ENCODE measurements around the gene TMEM273. TPM values are rescaled to one million over a fixed set of nuclear protein-coding genes. Genes with fewer than 3 reads are reported as not detected.

The TMEM273 gene
- polyA plus RNA-seq, 1 of the 3 experiments (the other 2 are of a cell fraction) = not detected

DNA sequence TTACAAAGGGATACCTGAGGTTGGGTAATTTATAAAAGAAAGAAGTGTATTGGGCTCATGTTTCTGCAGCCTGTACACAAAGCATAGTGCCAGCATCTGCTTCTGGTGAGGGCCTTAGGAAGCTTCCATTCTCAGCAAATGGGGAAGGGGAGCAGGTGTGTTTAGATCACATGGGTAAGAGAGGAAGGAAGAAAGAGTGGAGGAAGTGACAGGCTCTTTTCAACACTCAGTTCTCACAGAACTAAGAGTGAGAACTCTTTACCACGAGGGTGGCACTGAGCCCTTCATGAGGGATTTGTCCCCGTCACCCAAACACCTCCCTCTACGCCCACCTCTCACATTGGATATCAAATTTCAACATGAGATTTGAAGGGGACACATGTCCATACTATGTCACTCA lies 53.9 kb downstream of the TMEM273 start:
- CTCF ChIA-PET = no interaction called here
- Histone ChIP-seq H3F3A (replicated peaks; ENCODE audit: insufficient read depth) (peaks cover 3% of the 10 kb centered on the region), H3K36me3 (replicated peaks in 1 of 2; ENCODE audit: control insufficient read depth in 1 of 2, insufficient read depth in 2 of 2, low read length in 1 of 2) (no peaks in the 10 kb centered on the region), H3K9me3 (no peaks in the 10 kb centered on the region), H3K27ac (ENCODE audit: low read depth in 2 of 2, low read length in 1 of 2) (no peak overlapping the region), H3K4me2 (no peak overlapping the region), H3K9me2 (no peaks in the 10 kb centered on the region), H4K20me1 (ENCODE audit: insufficient read depth) (no peaks in the 10 kb centered on the region), H2AFZ (ENCODE audit: low read depth) (no peak overlapping the region), H3K27me3 (ENCODE audit: insufficient read depth) (no peaks in the 10 kb centered on the region), H3K79me2 (ENCODE audit: insufficient read depth) (no peaks in the 10 kb centered on the region), H3K4me1 (ENCODE audit: control insufficient read depth in 1 of 2, insufficient read depth in 2 of 2, low read depth in 1 of 2, low read length in 1 of 2) (peaks cover 0 to 2% of the 10 kb centered on the region in 2 experiments; a peak in 1 of 4 replicates), H3K4me3 (ENCODE audit: low read depth in 2 of 2, low read length in 1 of 2) (no peak overlapping the region), H3K9ac (no peak overlapping the region)
- no peak for DNase-seq
- POLR2A ChIA-PET = no interaction called here
- WGBS (ENCODE audit: low lambda C conversion rate) = 18% methylated on average over 3 of the region's 3 CpGs
- TF ChIP-seq EP300 (IDR thresholded peaks at IDR 0.05; ENCODE audit: borderline replicate concordance in 1 of 2, low read depth in 1 of 2, low read length in 1 of 2) = no peak
- no peak for TF ChIP-seq GABPA (IDR thresholded peaks at IDR 0.05; ENCODE audit: low read depth)
- no peak for TF ChIP-seq TEAD4 (IDR thresholded peaks at IDR 0.05; ENCODE audit: borderline replicate concordance, insufficient read depth)
- TF ChIP-seq CHD2 (IDR thresholded peaks at IDR 0.05; ENCODE audit: low read length, partially characterized antibody) = no peak
- no peak for TF ChIP-seq NRF1 (IDR thresholded peaks at IDR 0.05; ENCODE audit: low read depth, low read length)
- no peak for TF ChIP-seq FOXM1 (IDR thresholded peaks at IDR 0.05; ENCODE audit: low read depth)
- no peak for TF ChIP-seq MEF2A (IDR thresholded peaks at IDR 0.05; ENCODE audit: borderline replicate concordance, low read depth)
- TF ChIP-seq, protein P1, sequence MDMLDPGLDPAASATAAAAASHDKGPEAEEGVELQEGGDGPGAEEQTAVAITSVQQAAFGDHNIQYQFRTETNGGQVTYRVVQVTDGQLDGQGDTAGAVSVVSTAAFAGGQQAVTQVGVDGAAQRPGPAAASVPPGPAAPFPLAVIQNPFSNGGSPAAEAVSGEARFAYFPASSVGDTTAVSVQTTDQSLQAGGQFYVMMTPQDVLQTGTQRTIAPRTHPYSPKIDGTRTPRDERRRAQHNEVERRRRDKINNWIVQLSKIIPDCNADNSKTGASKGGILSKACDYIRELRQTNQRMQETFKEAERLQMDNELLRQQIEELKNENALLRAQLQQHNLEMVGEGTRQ (IDR thresholded peaks at IDR 0.05; ENCODE audit: borderline replicate concordance, low read depth, low read length) = no peak
- TF ChIP-seq JUND (IDR thresholded peaks at IDR 0.05) = no peak
- no peak for TF ChIP-seq ELF1 (IDR thresholded peaks at IDR 0.05)

DNA sequence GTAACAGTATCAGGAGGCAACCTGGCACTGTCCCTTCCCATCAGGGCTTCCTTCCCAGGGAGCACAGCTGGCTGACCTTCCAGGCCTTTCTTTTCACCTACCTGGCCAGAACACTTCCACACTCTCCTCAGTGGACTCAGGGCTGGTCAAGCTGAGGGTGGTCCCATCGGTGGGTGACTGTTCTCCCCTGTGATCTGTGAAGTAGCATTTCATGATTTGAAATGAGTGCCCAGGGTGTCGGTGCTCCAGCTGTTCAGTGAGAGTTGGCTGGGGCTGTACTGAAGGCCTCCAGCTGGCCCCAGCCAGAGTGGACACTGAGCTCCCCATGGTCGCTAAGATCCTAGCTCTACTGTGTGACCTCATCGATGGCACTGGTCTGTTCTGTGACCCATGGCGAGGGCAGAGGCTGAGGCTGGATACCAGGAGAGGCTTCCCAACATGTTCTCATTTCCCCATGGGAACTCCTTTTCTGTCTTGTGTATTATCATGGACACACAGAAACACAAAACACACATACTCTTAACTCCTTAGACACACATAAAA lies 54.4 kb downstream of the TMEM273 start, which contains the start of gene FAM170B:
Gene FAM170B, minus strand, starts transcription at position 316 of the 543 bp plus-strand sequence. Its CDS starts 103 bp downstream, at position 213.
- Histone ChIP-seq H3K9me3 (no peaks in the 10 kb centered on the region), H3K27ac (ENCODE audit: low read depth in 2 of 2, low read length in 1 of 2) (no peak within 1 kb of the TSS), H2AFZ (ENCODE audit: low read depth) (no peak within 1 kb of the TSS), H3K79me2 (ENCODE audit: insufficient read depth) (no peaks in the 10 kb centered on the region), H4K20me1 (ENCODE audit: insufficient read depth) (no peaks in the 10 kb centered on the region), H3K4me2 (no peak within 1 kb of the TSS), H3K9me2 (no peaks in the 10 kb centered on the region), H3K4me3 (ENCODE audit: low read depth in 2 of 2, low read length in 1 of 2) (no peak within 1 kb of the TSS), H3K4me1 (ENCODE audit: control insufficient read depth in 1 of 2, insufficient read depth in 2 of 2, low read depth in 1 of 2, low read length in 1 of 2) (peaks cover 0 to 2% of the 10 kb centered on the region in 2 experiments; a peak in 1 of 4 replicates), H3F3A (replicated peaks; ENCODE audit: insufficient read depth) (peaks cover 2% of the 10 kb centered on the region), H3K36me3 (replicated peaks in 1 of 2; ENCODE audit: control insufficient read depth in 1 of 2, insufficient read depth in 2 of 2, low read length in 1 of 2) (no peaks in the 10 kb centered on the region), H3K9ac (no peak within 1 kb of the TSS), H3K27me3 (ENCODE audit: insufficient read depth) (no peaks in the 10 kb centered on the region)
- CTCF ChIA-PET = no interaction called here
- POLR2A ChIA-PET = no interaction called here
- DNase-seq = no peak
- 24% methylated on average over 5 of the region's 5 CpGs for WGBS (ENCODE audit: low lambda C conversion rate)
- TF ChIP-seq GATA2 (CRISPR knock-in tag; IDR thresholded peaks at IDR 0.05) (no peak), FOSL2 (IDR thresholded peaks at IDR 0.05; ENCODE audit: borderline replicate concordance, low read depth) (no peak), EZH2phosphoT487 (IDR thresholded peaks at IDR 0.05; ENCODE audit: borderline replicate concordance, low read depth) (no peak), POLR2AphosphoS5 (IDR thresholded peaks at IDR 0.05; ENCODE audit: low read depth, low read length) (no peak), GABPA (IDR thresholded peaks at IDR 0.05; ENCODE audit: low read depth) (no peak), FOXJ3 (CRISPR knock-in tag; IDR thresholded peaks at IDR 0.05) (no peak), ELF1 (IDR thresholded peaks at IDR 0.05) (no peak), RXRA (IDR thresholded peaks at IDR 0.05; ENCODE audit: borderline replicate concordance, low read depth) (no peak), FOXM1 (IDR thresholded peaks at IDR 0.05; ENCODE audit: low read depth) (no peak), TAF1 (IDR thresholded peaks at IDR 0.05; ENCODE audit: borderline replicate concordance, low read depth, low read length) (no peak)
- TF ChIP-seq, protein P2, sequence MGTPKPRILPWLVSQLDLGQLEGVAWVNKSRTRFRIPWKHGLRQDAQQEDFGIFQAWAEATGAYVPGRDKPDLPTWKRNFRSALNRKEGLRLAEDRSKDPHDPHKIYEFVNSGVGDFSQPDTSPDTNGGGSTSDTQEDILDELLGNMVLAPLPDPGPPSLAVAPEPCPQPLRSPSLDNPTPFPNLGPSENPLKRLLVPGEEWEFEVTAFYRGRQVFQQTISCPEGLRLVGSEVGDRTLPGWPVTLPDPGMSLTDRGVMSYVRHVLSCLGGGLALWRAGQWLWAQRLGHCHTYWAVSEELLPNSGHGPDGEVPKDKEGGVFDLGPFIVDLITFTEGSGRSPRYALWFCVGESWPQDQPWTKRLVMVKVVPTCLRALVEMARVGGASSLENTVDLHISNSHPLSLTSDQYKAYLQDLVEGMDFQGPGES (IDR thresholded peaks at IDR 0.05; ENCODE audit: low read depth, low read length) = no peak

Data from SK-N-SH (cell line).